DLD1 (cell line): ENCODE measurements around the gene STX4.
"Not testable (repeated sequence)": the region's sequence is repeated elsewhere in the genome, so short reads cannot be mapped to it uniquely, and the experiment has no call there.

Experiments
- in situ Hi-C: cut with HindIII; loops from 2 replicates; pipeline ENCODE4 v1.10.0; 2017; ENCODE audit warnings: low sequenced_read_pairs

STX4 gene

DNA sequence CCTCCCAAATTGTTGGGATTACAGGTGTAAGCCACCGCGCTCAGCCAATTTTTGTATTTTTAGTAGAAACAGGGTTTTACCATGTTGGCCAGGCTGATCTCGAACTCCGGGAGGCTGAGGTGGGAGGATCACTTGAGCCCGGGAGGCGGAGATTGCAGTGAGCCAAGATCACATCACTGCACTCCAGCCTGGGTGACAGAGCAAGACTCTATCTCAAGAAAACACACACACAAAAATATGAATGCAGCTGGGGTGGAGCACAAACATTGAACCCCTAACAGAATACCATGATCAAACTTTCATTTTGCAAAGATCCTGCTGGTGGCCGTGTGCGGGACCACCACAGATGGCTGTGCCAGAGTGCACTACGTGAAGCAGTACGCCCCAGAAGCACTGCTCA, 15.6 kb upstream of the STX4 start:
- in situ Hi-C loops: not testable (repeated sequence)

DNA sequence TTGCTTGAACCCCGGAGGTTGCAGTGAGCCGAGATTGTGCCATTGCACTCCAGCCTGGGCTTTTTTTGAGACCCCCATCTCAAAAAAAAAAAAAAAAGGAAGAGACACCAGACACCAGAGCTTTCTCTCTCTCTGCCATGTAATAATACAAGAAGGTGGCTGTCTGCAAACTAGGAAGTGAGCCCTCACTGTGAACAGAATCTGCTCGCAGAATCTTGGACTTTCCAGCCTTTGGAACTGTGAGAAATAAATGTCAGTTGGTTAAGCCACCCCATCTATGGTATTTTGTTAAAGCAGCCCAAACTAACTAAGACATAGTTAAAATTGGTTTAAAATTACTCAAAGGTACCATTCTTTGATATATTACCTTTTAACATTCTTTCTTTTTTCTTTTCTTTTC, 12.8 kb upstream of the STX4 start:
- in situ Hi-C loops: no loop called here

DNA sequence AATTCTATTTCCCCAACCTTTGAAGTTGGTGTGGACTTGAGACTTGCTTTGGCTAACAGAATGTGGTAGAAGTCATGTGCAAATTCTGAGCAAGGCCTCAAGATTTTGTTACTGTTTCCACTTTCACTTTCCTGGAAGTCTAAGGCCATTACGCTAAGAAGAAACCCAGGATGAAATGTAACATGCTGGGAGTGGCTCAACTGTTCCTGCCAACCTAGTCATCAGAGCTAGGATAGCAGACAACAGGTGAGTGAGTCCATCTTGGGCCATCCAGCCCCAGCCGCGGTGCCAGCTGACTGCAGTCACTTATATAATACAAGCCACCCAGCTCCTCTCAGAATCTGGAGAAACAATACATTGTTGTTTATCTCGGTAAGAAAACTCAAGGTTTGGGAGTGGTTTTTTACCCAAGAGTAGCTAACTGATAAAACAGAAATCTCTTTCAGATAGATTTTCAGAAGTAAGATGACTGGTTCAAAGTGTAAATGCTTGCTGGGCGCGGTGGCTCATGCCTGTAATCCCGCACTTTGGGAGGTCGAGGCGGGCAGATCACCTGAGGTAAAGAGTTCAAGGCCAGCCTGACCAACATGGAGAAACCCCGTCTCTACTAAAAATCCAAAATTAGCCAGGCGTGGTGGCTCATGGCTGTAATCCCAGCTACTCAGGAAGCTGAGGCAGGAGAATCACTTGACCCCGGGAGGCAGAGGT, 10.7 kb upstream of the STX4 start:
- in situ Hi-C loops: no loop called here

DNA sequence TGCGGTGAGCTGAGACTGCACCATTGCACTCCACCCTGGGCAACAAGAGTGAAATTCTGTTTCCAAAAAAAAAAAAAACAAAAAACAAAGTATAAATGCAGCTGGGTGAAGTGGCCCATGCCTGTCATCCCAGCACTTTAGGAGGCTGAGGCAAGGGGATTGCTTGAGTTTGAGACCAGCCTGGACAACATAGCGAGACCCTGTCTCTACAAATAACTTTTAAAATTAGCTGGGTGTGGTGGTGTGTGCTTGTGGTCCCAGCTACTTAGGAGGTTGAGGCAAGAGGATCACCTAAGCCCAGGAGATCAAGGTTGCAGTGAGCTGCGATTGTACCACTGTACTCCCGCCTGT, 10.1 kb upstream of the STX4 start:
- in situ Hi-C loops: no loop called here

DNA sequence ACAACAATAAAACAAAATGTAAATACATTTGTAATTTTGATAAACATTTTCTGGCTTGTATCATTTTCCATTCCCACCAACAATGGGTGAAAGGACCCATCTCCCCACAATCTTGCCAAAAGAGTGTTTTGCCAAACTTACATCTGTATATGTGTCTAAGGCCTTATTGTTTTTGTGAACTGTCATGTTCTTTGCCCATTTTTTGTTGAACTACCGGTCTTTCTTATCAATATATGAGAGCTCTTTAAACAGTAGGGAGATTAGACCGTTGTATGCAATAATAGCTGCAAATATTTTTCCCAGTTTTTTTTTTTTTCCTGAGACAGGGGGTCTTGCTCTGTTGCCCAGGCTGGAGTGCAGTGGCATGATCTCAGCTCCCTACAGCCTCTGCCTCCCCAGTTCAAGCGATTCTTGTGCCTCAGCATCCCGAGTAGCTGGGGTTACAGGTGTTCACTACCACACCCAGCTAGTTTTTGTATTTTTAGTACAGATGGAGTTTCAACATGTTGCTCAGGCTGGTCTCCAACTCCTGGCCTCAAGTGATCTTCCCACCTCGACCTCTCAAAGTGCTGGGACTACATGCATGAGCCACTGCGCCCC, 9.6 kb upstream of the STX4 start:
- in situ Hi-C loops: no loop called here

DNA sequence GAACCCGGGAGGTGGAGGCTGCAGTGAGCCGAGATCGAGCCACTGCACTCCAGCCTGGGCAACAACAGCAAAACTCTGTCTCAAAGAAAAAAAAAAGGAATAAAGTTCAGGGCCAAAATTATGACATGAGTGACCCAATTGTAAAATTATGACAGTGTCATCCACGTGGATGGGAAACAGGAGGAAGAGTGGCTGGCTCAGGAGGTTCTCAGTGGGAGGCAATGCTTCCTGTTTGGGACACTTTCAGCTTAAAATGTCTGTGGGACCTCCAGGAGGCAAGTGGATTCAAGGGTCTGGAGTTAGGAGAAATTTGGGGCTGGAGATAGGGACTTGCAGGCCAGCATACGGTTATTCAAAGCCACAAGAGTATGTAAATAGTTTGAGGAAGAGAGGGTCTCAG, 8.0 kb upstream of the STX4 start:
- in situ Hi-C loops: no loop called here

DNA sequence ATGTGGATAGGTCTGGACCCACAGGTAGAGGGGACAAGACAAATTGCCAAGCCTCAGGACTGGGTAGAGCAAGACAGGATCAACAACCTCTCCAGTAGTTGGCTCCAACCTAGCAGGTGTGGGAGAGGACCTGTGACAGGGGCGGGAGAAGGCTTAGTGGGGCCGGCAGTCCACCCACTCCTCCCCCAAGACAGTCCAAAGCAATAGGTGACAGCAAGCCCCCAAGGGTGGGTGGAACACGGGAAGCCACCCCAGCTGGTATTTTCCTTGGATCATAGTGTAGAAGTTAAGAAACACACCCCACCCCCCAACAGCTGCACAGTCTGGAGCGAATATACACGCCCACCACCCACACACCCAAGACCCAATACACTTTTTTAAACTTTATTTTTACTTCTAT, 4.1 kb upstream of the STX4 start:
- in situ Hi-C loops: no loop called here

DNA sequence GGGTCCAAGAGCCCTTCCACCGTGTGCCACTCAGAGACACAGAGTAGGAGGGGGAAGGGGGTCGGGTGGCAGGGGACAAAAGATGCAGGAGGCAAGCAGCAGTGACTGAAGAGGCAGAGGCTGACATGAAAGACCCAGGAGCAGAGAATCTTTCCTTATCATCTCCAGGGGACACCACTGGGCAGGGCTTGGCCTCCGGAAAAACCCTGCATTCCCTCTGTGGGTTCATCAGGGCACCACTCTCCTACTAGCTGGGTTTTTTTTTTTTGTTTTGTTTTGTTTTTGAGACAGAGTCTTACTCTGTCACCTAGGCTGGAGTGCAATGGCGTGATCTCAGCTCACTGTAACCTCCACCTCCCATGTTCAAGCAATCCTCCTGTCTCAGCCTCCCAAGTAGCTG, 2.1 kb upstream of the STX4 start:
- in situ Hi-C loops: no loop called here

DNA sequence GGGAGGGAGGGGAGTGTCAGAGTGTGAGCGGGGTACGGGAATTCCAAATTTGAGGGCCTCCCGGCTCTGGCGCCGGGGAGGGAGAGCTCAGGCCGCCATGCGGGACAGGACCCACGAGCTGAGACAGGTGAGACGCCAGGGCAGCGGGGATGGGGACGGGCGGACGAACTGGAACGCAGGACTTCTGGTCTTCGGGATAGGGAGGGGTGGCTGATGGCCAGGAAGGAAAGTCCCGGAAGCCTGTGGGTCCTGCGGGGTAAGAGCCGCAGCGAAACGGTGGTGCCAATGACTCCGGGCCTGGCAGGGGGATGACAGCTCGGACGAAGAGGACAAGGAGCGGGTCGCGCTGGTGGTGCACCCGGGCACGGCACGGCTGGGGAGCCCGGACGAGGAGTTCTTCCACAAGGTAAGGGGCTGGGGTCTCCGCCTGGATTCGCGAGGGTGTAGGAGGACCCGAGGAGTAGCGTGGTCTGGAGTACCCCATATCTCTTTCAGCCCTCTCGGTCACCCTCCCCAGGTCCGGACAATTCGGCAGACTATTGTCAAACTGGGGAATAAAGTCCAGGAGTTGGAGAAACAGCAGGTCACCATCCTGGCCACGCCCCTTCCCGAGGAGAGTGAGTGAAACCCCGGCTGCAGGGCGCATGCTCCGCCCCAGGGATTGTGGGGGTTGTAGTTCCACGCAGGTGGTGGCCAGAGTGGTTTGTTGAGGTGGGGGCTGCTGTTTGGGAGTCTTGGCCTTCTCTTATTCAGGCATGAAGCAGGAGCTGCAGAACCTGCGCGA, 543 bp downstream of the STX4 start:
- in situ Hi-C loops: no loop called here

DNA sequence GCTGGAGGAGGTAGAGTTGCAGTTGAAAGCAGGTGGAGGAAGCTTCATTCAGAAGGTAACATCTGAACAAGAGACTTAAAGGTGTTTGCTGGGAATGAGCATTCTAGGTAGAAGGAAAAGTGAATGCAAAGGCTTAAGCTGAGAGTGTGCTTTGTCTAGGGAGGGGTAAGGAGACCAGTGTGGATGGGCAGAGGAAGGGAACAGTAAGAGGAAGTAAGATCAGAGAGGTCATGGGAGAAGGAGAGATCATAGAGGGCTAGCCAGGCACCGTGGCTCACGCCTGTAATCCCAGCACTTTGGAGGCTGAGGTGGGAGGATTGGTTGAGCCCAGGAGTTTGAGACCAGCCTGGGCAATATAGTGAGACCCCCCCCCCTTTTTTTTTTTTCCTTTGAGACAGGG, 3.3 kb downstream of the STX4 start:
- in situ Hi-C loops: no loop called here

DNA sequence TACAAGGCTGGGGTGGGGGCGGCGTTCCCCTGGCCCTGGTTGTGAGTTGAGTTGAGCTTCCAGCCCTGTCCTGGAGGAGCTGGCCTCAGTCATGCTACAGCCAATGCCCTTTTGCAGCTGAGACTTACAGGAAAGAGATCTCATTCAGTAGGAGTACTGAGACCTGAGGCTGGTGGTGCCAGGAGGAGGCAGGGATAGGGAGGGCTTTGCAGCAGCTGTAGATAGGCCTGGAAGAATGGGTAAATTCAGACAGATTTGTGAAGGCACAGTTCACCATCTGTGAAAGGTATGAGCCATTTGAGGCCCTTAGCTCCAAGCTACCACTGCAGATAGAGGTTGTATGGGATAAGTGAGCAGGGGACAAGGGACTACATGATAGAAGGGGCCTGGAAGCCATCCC, 5.6 kb downstream of the STX4 start:
- in situ Hi-C loops: no loop called here

DNA sequence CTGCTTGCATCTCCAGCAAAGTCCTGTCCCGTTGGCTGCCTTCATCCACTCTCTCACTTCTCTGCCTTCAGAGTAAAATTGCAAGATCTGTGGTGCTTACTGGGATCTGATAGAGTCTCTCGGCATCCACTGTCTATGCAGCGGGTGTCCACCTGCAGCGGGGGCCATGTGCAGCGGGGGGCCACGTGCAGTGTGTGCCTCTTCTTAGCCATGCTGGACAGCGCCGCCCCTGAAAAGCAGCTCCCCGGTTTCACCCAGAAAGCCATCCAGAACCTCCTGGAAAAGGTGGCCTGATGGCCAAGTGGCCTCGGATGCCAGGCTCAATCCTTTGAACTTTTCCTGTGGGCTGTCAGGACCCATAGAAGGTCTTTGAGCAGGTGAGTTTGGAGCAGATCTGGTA, 9.5 kb downstream of the STX4 start:
- in situ Hi-C loops: no loop called here

DNA sequence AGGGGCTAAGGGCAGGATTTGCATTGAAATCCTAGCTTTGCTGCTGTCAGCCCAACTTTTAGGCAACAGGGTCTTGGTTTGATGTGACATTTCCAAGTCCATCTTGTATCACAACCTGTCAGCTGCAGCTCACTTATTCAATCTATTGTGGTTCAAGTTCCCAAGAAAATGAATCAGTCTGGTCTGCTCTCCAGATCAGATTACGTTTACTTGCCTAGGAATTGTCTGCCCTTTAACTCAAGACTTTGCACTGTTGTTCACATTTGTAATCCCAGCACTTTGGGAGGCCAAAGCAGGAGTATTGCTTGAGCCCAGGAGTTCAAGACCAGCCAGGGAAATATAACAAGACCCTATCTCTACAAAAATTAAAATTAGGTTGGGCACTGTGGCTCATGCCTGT, 10.0 kb downstream of the STX4 start:
- in situ Hi-C loops: no loop called here

DNA sequence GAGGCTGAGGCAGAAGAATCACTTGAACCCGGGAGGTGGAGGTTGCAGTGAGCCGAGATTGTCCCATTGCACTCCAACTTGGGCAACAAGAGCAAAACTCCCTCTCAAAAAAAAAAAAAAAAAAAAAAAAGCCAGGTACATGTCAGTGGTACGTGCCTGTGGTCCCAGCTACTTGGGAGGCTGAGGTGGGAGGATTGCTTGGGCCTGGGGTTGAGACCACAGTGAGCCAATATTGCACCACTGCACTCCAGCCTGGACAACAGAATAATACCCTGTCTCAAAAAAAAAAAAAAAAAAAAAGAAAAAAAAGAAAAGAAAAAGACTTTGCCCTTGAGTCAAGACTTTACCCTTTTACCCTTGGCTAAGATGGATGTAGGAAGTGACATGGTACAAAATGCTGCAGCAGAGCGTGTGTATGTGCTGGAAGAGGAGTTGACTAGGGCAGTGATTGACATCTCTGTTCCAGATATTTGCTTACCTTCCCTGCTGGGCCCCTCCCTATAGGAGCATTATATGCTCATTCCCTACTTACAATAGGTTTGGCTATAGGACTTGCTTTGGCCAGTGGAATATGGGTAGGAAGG, 10.6 kb downstream of the STX4 start:
- in situ Hi-C loops: no loop called here

DNA sequence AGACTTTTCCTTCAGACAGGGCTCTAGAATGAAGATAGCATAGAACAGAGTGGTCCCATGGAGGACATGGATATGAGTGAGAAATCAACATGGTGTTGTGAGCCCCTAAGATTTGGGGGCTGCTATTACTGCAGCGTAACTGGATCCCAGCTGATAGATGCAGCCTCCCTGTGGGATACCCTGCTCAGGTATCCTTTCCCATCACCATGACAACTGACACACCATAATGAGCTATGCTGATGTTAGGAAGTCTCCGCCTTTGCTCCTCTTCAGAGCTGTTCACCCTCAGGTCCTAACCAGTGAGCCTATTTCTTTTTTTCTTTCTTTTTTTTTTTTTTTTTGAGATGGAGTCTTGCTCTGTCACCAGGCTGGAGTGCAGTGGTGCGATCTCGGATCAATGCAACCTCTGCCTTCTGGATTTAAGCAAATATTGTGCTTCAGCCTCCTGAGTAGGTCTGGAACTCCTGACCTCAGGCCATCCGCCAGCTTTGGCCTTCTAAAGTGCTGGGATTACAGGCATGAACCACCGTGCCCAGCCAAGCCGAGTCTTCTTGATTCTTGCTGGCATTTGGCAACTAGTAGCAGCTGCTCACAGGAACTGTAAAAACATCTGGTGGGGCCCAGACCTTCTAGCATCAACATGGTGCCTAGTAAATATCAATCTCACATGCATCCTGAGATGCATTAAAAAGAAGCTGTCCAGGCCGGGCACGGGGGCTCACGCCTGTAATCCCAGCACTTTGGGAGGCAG, 17.1 kb downstream of the STX4 start:
- in situ Hi-C loops: no loop called here

DNA sequence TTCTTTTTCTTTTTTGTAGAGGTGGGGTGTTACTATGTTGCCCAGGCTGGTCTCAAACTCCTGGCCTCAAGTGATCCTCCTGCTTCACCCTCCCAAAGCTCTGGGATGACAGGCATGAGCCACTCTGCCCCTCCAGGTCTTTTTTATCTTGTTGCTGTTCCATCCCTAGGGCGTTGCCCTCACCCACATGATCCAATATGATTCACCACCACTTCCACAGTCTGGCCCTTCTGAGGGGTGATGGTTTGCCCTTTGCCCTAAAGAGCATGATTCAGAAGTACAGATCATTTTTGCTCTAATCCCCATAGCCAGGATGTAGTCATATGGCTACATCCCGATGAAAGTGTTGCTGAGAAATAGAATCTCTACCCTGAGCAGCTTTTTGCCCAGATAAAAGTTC, 18.8 kb downstream of the STX4 start:
- in situ Hi-C loops: no loop called here

DNA sequence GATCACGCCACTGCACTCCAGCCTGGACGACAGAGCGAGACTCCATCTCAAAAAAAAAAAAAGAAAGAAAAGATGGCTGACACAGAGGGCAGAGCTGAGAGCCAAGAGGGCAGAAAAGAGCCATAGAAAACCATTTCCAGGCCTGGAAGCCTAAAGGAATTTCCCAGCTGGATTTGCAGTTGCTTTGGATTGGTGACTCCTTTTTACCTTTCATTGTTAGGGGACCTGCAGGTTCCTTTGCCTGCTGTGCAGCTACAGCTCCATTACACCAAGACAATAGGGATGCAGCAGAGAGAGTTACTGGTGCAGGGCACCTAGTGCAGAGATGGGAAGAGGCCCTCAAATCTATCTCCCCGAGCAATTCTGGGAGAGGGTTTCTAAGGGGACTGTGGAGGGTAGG, 22.3 kb downstream of the STX4 start:
- in situ Hi-C loops: no loop called here

DNA sequence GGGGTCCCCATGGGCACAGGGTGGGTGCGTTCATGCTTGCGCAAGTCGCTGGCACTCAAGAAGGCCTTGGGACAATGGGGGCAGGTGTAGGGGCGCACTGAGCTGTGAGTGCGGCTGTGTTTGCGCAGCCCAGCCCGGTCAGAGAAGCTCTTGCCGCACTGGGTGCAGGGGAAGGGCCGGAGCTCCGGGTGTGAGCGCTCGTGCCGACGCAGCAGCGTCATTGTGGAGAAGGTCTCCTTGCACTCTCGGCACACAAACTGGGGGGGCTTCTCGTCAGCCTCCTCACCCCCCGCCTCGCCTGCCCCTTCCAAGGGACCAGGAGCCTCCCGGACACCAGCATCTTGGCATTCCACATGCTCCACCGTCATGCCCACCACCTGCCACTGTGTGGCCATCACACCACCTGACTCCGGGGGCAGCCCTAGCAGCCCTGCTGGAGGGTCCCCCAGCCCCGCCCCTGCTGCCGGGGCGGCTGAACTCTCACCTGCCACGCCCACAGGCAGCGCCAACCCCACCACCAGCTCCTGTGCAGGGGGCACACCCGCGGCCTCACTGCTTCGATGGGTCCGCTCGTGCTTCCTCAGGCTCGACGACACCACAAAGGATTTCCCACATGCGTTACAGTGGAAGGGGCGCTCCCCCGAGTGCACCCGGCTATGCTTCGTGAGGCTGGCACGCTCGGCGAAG, 27.9 kb downstream of the STX4 start:
- in situ Hi-C loops: no loop called here

DNA sequence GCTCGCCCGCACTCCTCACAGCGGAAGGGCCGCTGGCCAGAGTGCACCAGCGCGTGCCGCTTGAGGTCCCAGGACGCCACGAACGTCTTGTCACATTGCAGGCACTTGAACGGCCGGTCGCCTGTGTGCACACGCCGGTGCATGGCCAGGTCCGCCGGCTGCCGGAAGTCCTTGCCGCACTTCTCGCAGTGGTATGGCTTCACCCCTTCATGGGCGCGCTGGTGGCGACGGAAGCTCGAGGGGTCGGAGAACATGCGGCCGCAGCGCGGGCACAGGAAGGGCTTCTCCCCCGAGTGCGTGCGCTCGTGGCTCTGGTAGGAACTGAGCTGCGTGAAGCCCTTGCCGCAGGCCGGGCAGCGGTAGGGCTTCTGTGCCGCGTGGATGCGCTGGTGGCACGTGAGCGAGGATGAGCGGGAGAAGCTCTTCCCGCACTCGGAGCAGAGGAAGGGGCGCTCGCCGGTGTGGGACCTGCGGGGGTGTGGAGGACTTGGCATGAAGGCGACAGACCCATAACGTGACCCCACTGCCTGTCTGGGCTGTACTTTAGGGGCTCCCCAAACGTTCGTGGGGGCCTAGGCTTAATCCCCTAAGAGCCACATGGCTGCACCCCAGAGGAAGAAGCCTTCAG, 28.6 kb downstream of the STX4 start:
- in situ Hi-C loops: no loop called here

DNA sequence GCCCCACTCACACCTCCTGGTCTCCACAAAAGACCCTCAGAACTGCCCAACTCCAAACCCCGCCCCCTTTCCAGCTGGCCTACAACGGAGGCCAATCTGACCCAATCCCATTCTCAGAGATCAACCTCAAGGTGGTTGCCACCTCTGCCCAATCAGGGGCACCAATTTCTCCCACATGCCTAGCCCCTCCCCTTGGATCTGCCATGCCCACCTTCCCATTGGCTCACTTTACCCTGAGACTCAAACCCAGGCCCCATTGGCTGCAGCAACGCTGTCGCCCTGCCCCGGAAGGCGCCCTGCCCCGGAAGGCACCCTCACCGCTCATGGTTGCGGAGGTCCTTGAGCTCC, 30.1 kb downstream of the STX4 start:
- in situ Hi-C loops: no loop called here
